Breast epithelium (tissue), 4 donors: ENCODE measurements around the gene VWC2L. TPM values are rescaled to one million over a fixed set of nuclear protein-coding genes. Genes with fewer than 3 reads are reported as not detected.

Experiments used
- DNase-seq, 2 donors: peaks; one replicate each; pipeline ENCODE4 v3.0.0-alpha.2; 2019; ENCODE audit warnings: low spot score in 2 of 2
- H3K27ac ChIP-seq, 2 donors: fragments of 200-600 bp; sonication (generic) in 1 of 2; one replicate each; pipeline ENCODE4 v1.5.1; 2016 to 2019; ENCODE audit warnings: mild to moderate bottlenecking in 1 of 2
- H3K27me3 ChIP-seq, 2 donors: fragments of 200-600 bp; sonication (generic) in 1 of 2; one replicate each; pipeline versions ENCODE4 v1.5.1 to v1.6.0; 2017 to 2019; ENCODE audit warnings: control low read depth in 1 of 2, mild to moderate bottlenecking in 1 of 2
- H3K36me3 ChIP-seq: fragments of 200-600 bp; one replicate; pipeline ENCODE4 v1.5.1; 2019
- H3K4me1 ChIP-seq, 2 donors: fragments of 200-600 bp; sonication (generic); one replicate each; pipeline ENCODE4 v1.5.1; 2016 to 2019; ENCODE audit warnings: control low read depth in 1 of 2
- H3K4me3 ChIP-seq, 3 donors: fragments of 200-600 bp; sonication (generic); 1 replicate in 2 of 3; 2 replicates in 1 of 3; pipeline ENCODE4 v1.5.1; 2016 to 2019; ENCODE audit warnings: mild to moderate bottlenecking in 3 of 3, moderate library complexity in 2 of 3
- H3K9me3 ChIP-seq, 2 donors: fragments of 200-600 bp; sonication (generic) in 1 of 2; one replicate each; pipeline ENCODE4 v1.5.1; 2016 to 2019; ENCODE audit warnings: control low read depth in 1 of 2
- CTCF ChIP-seq, 3 donors: fragments of 450-650 bp; IDR thresholded peaks; one replicate each; pipeline ENCODE4 v1.5.1; 2016 to 2017; ENCODE audit warnings: antibody characterized with exemption in 3 of 3, mild to moderate bottlenecking in 3 of 3, moderate library complexity in 3 of 3
- POLR2A ChIP-seq: fragments of 450-650 bp; IDR thresholded peaks from one replicate; pipeline ENCODE4 v1.6.1; 2016; ENCODE audit warnings: antibody characterized with exemption, mild to moderate bottlenecking, moderate library complexity
- POLR2AphosphoS5 ChIP-seq, 3 donors: sonication (generic); formaldehyde crosslinking; IDR thresholded peaks; one replicate each; pipeline ENCODE4 v1.6.1; 2017; ENCODE audit warnings: antibody characterized with exemption in 3 of 3
- intact Hi-C: fragments of 100-400 bp; cut with DNase I; formaldehyde crosslinking; loops from one replicate; pipeline ENCODE4 v1.15.1; 2023; ENCODE audit warnings: low total_unique reads
- total RNA-seq, 3 donors: library from RNA; depleted of rRNA; stranded (reverse); fragments of >200 nt; gene quantifications; one replicate each; pipeline ENCODE4 v1.1.0, GENCODE V29; 2016

VWC2L gene
- total RNA-seq, 3 donors from 2014 or later, result 0.15 TPM; not detected in 2

- H3K27ac ChIP-seq, result no peak overlapping the region
- no peak for TF ChIP-seq CTCF (IDR thresholded peaks at IDR 0.05)
- no peak for TF ChIP-seq POLR2A
- no peak for TF ChIP-seq POLR2AphosphoS5 (IDR thresholded peaks at IDR 0.05)
- H3K4me3 ChIP-seq, result no peak overlapping the region
- H3K9me3 ChIP-seq, result no peaks in the 10 kb centered on the region
- DNase-seq, result no peak
- H3K27me3 ChIP-seq, result no peaks in the 10 kb centered on the region
- intact Hi-C loops, result loop anchor here (10.0 kb wide), 1 partner anchor 967 kb away; no protein-coding TSS in a partner anchor
- H3K4me1 ChIP-seq, result no peaks in the 10 kb centered on the region
- H3K36me3 ChIP-seq, result no peaks in the 10 kb centered on the region
Measured at GRCh38 chr2:214542295-214542694, 131.4 kb downstream of the VWC2L start.

- Histone ChIP-seq H3K4me3 (no peak overlapping the region), H3K36me3 (no peaks in the 10 kb centered on the region), H3K27ac (no peak overlapping the region), H3K27me3 (no peaks in the 10 kb centered on the region), H3K4me1 (no peaks in the 10 kb centered on the region), H3K9me3 (no peaks in the 10 kb centered on the region)
- no peak for TF ChIP-seq POLR2AphosphoS5 (IDR thresholded peaks at IDR 0.05)
- TF ChIP-seq POLR2A, result no peak
- no peak for TF ChIP-seq CTCF (IDR thresholded peaks at IDR 0.05)
- intact Hi-C loops, result loop anchor here (10.0 kb wide), 1 partner anchor 968 kb away; no protein-coding TSS in a partner anchor
- DNase-seq, result no peak
Measured at GRCh38 chr2:214542866-214543265, 132.0 kb downstream of the VWC2L start.

- DNase-seq, result no peak
- no peak for TF ChIP-seq POLR2AphosphoS5 (IDR thresholded peaks at IDR 0.05)
- TF ChIP-seq POLR2A, result no peak
- TF ChIP-seq CTCF (IDR thresholded peaks at IDR 0.05), result no peak
- no peaks in the 10 kb centered on the region for H3K4me1 ChIP-seq
- no peaks in the 10 kb centered on the region for H3K36me3 ChIP-seq
- intact Hi-C loops, result loop anchor here (10.0 kb wide), 1 partner anchor 969 kb away; no protein-coding TSS in a partner anchor
- no peak overlapping the region for H3K4me3 ChIP-seq
- no peaks in the 10 kb centered on the region for H3K9me3 ChIP-seq
- no peaks in the 10 kb centered on the region for H3K27me3 ChIP-seq
- no peak overlapping the region for H3K27ac ChIP-seq
Measured at GRCh38 chr2:214543386-214543955, 132.6 kb downstream of the VWC2L start.

- Histone ChIP-seq H3K4me1 (no peaks in the 10 kb centered on the region), H3K36me3 (no peaks in the 10 kb centered on the region), H3K9me3 (no peaks in the 10 kb centered on the region), H3K27ac (no peak overlapping the region), H3K27me3 (no peaks in the 10 kb centered on the region), H3K4me3 (no peak overlapping the region)
- intact Hi-C loops, result loop anchor here (10.0 kb wide), 1 partner anchor 971 kb away; no protein-coding TSS in a partner anchor
- DNase-seq, result no peak
- no peak for TF ChIP-seq POLR2AphosphoS5 (IDR thresholded peaks at IDR 0.05)
- TF ChIP-seq CTCF (IDR thresholded peaks at IDR 0.05), result no peak
- TF ChIP-seq POLR2A, result no peak
Measured at GRCh38 chr2:214545898-214546542, 135.2 kb downstream of the VWC2L start.

- Histone ChIP-seq H3K9me3 (no peaks in the 10 kb centered on the region), H3K27ac (no peak overlapping the region), H3K4me3 (no peak overlapping the region), H3K27me3 (no peaks in the 10 kb centered on the region), H3K36me3 (no peaks in the 10 kb centered on the region), H3K4me1 (no peaks in the 10 kb centered on the region)
- no peak for DNase-seq
- TF ChIP-seq POLR2A (no peak), POLR2AphosphoS5 (IDR thresholded peaks at IDR 0.05) (no peak), CTCF (IDR thresholded peaks at IDR 0.05) (no peak)
- intact Hi-C loops, result loop anchor here (10.0 kb wide), 1 partner anchor 973 kb away; no protein-coding TSS in a partner anchor
Measured at GRCh38 chr2:214547931-214548330, 137.1 kb downstream of the VWC2L start.
